ENCODE data around the gene HORMAD2.

GRCh38 chr22:30180616-30181015 is 100.4 kb downstream of the HORMAD2 start:
- TF ChIP-seq CTCF (IDR thresholded peaks at IDR 0.05) (no peak), POLR2AphosphoS5 (IDR thresholded peaks at IDR 0.05) (no peak), POLR2A (IDR thresholded peaks at IDR 0.05) (no peak)

Data from prostate gland (tissue), 2 donors.